SW 1271 (cell line): ENCODE data around the gene NDRG3.

ENCODE experiments used
- DNase-seq, 2 experiments: peaks; one replicate each; lab custom pipeline; 2025; lab: John Stamatoyannopoulos, UW

The NDRG3 gene

DNA sequence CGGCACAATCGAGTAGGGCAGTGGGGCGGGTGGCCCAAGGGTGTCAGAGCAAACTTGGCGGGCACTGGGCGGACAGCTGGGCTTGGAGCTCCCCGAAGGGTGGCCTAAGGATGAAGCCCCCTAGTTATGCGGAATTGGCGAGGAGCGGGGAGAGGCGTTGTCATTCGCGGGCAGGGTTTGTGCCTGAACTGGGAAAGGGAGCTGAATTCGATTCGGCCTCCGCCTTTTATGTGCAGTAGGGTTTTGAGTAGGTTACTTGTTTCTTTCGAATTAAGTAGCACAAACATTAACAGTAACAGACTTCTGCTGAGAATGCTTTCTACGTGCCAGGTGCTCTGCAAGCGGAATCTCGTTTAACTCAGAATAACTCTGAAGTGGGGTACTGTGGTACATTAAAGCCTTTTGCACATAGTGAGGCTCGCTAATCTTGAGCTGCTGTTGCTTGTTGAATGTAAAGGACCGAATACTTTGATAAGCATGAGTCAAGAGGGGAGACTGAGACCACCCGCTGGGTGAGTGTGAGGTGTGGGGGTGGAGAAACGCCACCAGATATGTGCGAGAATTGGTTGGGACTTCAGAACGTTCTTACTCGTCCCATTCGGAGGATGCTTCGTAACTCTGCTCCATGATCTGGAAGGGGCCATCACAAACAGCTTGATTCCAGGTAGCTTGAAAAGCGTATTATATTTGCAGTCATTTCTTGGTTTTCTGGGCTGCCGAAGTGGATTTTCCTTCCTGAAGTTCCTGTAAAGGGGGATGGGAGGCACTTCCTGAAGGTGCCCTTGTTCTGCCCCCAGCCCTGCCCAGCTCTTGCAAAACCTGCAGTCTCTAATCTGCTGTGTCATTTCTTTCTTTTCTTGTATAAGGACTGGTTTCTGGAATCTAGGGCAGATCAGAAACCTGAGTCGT lies 139.5 kb downstream of the NDRG3 start:
- DNase-seq, result peak in 1 of 2 experiments; percentile 43

DNA sequence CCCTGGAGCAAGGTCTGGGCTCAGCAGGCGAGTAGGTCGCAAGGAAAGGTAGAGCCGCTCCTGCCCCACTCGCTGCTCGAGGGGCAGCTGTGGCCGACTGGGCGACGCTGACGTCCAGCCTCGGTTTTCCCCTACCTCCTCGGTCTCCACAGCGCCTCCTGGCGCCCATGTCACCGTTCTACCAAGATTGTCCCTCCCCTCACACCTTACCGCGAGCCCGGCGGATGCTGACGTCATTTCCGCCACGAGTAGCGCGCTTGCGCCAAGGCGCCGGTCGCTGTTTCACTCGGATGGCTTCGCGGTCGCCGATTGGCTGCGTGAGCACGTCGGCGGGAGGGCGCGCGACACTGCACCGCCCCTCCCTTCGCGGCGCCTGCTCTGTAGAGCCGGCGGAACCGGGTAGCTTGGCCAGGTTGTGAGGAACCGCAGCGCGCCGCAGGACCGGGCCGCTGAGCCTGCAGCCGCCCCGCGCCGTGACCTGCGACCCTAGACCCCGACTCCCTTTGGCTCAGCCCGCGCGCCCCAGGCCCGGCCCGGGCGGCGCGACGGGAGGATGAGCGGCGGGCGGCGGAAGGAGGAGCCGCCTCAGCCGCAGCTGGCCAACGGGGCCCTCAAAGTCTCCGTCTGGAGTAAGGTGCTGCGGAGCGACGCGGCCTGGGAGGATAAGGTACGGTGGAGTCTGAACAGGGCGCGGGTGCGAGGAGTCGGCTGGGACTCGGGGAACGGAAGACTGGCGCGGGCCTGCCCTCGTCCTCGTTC lies 140.3 kb downstream of the NDRG3 start, which contains the start of gene RAB5IF:
Gene RAB5IF, plus strand, starts transcription at position 381 of the 759 bp plus-strand sequence. Its CDS starts 173 bp downstream, at position 554.
- DNase-seq, result peak; percentile 100

DNA sequence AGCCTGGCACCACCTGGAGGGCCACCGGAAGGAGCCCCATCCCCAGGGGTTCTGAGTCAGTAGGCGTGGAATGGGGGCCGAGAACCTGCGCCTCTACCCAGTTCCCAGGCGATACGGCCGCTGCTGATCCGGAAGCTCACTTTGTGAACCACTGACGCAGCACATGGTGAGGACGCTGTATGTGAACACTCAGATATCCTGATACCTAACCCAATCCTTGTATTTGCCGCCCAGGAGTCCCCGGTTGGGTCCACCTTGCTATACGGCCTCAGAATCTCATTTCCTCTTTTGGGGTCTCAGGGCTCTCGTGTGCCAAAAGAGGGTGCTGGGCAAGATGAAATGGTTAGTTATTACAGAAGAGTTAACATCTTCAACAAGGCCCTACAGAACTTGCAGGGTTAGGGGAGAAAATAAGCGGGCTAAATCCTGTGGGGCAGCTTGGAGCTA lies 140.9 kb downstream of the NDRG3 start:
- peak in 1 of 2 experiments; percentile 71 for DNase-seq
